ENCODE data around the gene SORCS2. TPM values are rescaled to one million over a fixed set of nuclear protein-coding genes. Genes with fewer than 3 reads are reported as not detected.

The SORCS2 gene
- total RNA-seq, 2 donors from 2014 or later = 1.5 to 1.7 TPM

- Histone ChIP-seq H3K4me3 (no peak overlapping the region), H3K4me1 (no peaks in the 10 kb centered on the region), H3K9me3 (no peaks in the 10 kb centered on the region), H3K27ac (no peak overlapping the region), H3K27me3 (no peaks in the 10 kb centered on the region), H3K36me3 (no peaks in the 10 kb centered on the region)
- TF ChIP-seq CTCF (IDR thresholded peaks at IDR 0.05) = no peak
- DNase-seq (ENCODE audit: low spot score) = no peak
Measured at GRCh38 chr4:7280926-7281690, 88.8 kb downstream of the SORCS2 start.

GRCh38 chr4:7281691-7282665 lies 89.6 kb downstream of the SORCS2 start:
- DNase-seq (ENCODE audit: low spot score) = no peak
- Histone ChIP-seq H3K9me3 (no peaks in the 10 kb centered on the region), H3K4me3 (no peak overlapping the region), H3K27ac (no peak overlapping the region), H3K36me3 (no peaks in the 10 kb centered on the region), H3K27me3 (no peaks in the 10 kb centered on the region), H3K4me1 (no peaks in the 10 kb centered on the region)
- no peak for TF ChIP-seq CTCF (IDR thresholded peaks at IDR 0.05)

GRCh38 chr4:7282786-7283440 lies 90.6 kb downstream of the SORCS2 start:
- TF ChIP-seq CTCF (IDR thresholded peaks at IDR 0.05) = no peak
- no peak for DNase-seq (ENCODE audit: low spot score)
- no peaks in the 10 kb centered on the region for H3K36me3 ChIP-seq

GRCh38 chr4:7285244-7286094 lies 93.1 kb downstream of the SORCS2 start:
- no peak overlapping the region for H3K27ac ChIP-seq
- TF ChIP-seq CTCF (IDR thresholded peaks at IDR 0.05) = no peak
- no peak overlapping the region for H3K4me3 ChIP-seq
- no peaks in the 10 kb centered on the region for H3K4me1 ChIP-seq
- H3K9me3 ChIP-seq = no peaks in the 10 kb centered on the region
- no peaks in the 10 kb centered on the region for H3K27me3 ChIP-seq
- H3K36me3 ChIP-seq = no peaks in the 10 kb centered on the region
- no peak for DNase-seq (ENCODE audit: low spot score)

More at GRCh38 chr4:7282786-7283440, 90.6 kb downstream of the SORCS2 start:
- H3K9me3 ChIP-seq = no peaks in the 10 kb centered on the region
- no peak overlapping the region for H3K27ac ChIP-seq
- no peaks in the 10 kb centered on the region for H3K27me3 ChIP-seq
- H3K4me3 ChIP-seq = no peak overlapping the region
- H3K4me1 ChIP-seq = no peaks in the 10 kb centered on the region

- H3K4me3 ChIP-seq = no peak overlapping the region
- H3K27ac ChIP-seq = no peak overlapping the region
Measured at GRCh38 chr4:7286170-7286569, 93.8 kb downstream of the SORCS2 start.

More at GRCh38 chr4:7286170-7286569, 93.8 kb downstream of the SORCS2 start:
- H3K4me1 ChIP-seq = peaks cover 0 to 2% of the 10 kb centered on the region in 2 donors
- H3K27me3 ChIP-seq = no peaks in the 10 kb centered on the region
- DNase-seq (ENCODE audit: low spot score) = no peak
- TF ChIP-seq CTCF (IDR thresholded peaks at IDR 0.05) = no peak
- H3K9me3 ChIP-seq = no peaks in the 10 kb centered on the region
- H3K36me3 ChIP-seq = no peaks in the 10 kb centered on the region
